Medulla oblongata (tissue), 1 donor: Measurements from ENCODE around the gene TDRD12.
"Not testable (repeated sequence)": the region's sequence is repeated elsewhere in the genome, so short reads cannot be mapped to it uniquely, and the experiment has no call there.

Experiments used
- DNase-seq: peaks from one replicate; pipeline ENCODE4 v3.0.0-alpha.2; 2015; ENCODE audit errors: extremely low spot score

TDRD12 gene

DNA sequence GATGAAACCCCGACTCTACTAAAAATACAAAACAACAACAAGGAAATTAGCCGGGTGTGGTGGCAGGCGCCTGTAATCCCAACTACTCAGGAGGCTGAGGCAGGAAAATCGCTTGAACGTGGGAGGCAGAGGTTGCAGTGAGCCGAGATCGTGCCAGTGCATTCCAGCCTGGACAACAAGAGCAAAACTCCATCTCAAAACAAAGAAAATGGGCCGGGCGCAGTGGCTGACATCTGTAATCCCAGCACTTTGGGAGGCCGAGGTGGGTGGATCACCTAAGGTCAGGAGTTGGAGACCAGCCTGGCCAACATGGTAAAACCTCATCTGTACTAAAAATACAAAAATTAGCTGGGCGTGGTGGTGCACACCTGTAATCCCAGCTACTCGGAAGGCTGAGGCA, 112.5 kb downstream of the TDRD12 start:
- not testable (repeated sequence) for DNase-seq

DNA sequence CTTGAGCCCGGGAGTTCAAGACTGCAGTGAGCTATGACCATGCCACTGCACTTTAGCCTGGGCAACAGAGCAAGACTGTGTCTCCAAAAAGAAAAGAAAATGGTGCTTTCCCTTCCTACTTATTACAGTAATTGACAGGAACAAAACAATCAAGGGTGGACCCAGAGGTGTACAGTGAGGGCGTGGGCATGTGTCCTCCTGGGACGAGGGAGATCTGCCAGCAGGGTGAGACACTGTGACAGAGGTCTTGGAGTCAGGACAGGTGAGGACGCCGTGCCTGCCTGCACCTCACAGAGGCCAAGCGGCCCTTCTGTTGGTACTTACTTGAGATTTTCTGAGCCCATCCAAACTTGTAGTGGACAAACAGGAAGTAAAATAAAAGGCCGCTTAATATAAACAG, 113.3 kb downstream of the TDRD12 start:
- DNase-seq: not testable (repeated sequence)

GRCh38 chr19:32833388-32833787, 113.8 kb downstream of the TDRD12 start:
- not testable (repeated sequence) for DNase-seq

- DNase-seq: no peak
Observed at GRCh38 chr19:32837531-32837930, 118.0 kb downstream of the TDRD12 start.

GRCh38 chr19:32842061-32842460, 122.5 kb downstream of the TDRD12 start:
- no peak for DNase-seq

DNA sequence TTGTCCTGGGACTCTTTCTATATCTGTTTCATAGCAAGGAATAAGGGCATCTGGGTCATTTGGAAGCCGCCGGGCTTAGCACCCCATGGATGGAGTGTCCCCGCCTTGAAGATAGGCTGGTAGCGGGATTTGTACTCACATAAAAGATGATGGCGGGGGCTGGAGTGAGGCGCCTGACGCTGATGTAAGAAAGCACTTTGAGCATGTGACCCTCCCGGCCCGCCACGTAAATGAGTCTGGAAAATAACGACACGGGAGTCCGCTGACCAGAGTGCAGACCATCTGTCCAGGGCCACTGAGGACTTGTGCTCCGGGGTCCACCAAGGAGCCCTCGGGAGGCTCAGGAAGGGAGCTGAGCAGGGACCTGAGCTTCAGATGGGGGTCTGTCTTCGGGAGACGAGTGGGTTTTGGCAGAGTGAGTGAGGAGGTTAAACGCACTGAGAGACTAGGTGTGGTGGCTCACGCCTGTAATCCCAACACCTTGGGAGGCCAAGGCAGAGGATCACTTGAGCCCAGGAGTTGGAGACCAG, 124.2 kb downstream of the TDRD12 start:
- no peak for DNase-seq

- not testable (repeated sequence) for DNase-seq
Observed at GRCh38 chr19:32848035-32848434, 128.5 kb downstream of the TDRD12 start.

DNA sequence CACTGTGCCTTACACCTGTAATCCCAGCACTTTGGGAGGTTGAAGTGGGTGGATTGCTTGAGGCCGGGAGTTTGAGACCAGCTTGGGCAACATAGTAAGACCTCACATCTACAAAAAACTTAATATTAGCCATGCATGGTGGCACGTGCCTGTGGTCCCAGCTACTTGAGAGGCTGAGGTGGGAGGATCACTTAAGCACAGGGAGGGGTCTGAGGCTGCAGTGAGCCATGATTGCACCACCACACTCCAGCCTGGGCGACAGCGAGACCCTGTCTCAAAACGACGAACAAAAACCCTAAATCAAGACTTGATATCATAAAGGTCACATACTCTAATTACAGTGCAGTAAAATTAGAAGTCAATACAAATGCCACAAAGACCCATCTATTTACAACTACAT, 132.6 kb downstream of the TDRD12 start:
- DNase-seq: no peak

GRCh38 chr19:32856818-32857217, 137.3 kb downstream of the TDRD12 start:
- not testable (repeated sequence) for DNase-seq

GRCh38 chr19:32857584-32857983, 138.0 kb downstream of the TDRD12 start:
- DNase-seq: no peak

- DNase-seq: no peak
Observed at GRCh38 chr19:32858155-32858554, 138.6 kb downstream of the TDRD12 start.

DNA sequence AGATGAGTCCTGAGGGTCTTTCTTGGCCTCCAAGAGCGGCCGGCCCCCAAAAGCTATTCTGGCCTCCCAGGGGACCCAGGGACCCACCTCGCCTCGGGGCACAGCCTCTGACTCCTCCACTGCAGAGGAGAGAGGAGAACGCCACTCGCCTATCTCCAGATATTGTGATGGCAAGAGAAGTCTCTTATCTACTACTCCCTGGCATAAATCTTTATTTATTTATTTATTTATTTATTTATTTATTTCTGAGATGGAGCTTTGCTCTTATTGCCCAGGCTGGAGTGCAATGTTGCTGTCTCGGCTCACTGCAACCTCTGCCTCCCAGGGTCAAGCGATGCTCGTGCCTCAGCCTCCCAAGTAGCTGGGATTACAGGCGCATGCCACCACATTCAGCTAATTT, 139.0 kb downstream of the TDRD12 start:
- no peak for DNase-seq

DNA sequence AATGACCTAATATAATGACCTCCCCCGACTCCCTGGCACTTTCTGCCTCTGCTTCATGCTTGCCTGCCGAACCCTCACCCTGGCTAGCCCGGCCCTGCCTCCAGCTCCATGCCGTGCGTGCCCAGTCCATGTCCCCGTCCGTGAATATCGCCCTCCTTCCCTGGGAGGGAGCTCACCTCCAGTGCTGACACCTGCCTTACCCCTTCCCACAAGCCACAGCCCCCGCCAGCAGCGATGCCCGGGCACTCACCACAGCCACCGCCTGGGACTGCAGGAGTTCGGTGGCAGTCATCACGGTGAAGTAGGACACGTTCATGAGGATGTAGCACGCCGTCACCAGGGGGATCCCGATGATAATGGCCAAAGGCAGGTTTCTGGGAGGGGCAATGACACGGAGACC, 140.0 kb downstream of the TDRD12 start:
- no peak for DNase-seq

DNA sequence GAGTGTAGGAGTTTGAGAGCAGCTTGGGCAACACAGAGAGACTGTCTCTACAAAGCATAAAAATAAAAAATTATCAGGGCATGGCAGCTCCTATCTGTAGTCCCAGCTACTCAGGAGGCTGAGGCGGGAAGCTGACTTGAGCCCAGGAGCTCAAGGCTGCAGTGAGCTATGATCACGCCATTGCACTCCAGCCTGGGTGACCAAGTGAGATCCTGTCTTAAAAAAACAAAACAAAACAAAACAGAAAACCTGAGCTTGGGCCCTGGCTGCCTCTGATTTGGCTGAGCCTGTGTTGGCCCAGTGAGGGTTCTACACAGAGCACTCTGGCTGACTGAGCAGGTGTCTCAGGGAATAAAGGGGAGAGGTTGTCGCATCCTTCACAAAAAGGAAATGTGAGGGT, 142.0 kb downstream of the TDRD12 start:
- DNase-seq: no peak

- DNase-seq: no peak
Observed at GRCh38 chr19:32862173-32862572, 142.6 kb downstream of the TDRD12 start.

GRCh38 chr19:32862741-32863140, 143.2 kb downstream of the TDRD12 start:
- no peak for DNase-seq

DNA sequence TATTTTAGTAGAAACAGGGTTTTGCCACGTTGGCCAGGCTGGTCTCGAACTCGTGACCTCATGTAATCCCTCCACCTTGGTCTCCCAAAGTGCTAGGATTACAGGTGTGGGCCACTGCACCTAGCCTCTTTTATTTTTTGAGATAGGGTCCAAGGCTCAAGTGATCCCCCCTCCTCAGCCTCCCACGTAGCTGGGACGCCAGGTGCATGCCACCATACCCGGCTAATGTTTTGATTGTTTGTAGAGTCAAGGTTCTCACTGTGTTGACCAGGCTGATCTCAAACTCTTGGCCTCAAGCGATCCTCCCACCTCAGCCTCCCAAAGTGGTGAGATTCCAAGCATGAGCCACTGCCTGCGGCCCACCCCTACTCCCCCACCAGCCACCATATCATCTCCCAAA, 143.7 kb downstream of the TDRD12 start:
- no peak for DNase-seq

DNA sequence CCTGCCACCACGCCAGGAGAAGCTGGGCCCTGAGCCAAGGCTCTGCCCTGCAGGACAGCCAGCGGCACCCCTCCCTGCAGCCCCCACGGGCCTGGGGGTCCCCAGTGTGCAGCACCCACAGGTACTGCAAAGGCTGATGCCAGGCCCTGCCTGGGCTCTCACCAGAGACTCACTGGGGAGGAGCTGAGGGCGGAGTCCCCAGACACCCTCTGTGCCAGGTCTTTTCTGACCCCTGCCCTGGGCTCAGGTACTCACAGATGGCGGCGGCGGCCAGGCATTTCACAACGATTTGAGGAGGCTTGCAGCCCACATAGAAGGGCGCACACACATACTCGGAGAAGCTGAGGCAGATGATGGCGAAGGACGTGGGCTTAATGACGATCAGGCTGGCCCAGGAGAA, 144.3 kb downstream of the TDRD12 start:
- no peak for DNase-seq

DNA sequence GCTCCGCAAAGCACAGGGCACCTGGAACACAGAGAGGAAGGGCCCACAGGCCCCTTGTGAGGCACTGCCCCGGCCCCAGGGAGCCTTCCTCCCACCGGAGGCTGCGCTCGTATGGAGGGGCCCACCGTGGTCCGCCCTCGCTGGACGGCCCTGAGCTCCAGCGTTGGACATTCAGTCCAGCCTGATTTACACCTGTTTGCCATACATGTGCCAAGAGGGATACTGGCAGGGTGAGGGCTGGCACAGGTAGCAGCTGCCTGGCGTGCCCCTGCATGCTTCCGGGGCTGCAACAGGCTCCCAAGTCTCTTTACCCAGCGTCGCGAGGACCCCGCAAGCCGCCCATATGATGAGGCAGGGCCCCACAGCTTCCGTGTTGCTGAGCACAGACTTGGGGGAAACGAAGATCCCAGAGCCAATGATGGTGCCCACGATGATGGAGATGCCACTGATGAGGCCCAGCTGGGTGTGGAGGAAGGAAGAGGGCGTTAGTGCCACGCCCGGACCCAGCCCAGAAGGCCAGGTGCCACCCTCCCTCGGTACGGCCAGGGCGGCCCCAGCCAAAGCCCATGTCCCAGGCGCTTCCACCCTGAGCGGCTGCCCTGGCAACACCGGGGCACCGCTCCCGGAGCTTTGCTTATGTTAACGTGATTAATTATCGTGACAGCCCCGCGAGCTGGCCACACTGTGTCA, 144.9 kb downstream of the TDRD12 start:
- DNase-seq: no peak

DNA sequence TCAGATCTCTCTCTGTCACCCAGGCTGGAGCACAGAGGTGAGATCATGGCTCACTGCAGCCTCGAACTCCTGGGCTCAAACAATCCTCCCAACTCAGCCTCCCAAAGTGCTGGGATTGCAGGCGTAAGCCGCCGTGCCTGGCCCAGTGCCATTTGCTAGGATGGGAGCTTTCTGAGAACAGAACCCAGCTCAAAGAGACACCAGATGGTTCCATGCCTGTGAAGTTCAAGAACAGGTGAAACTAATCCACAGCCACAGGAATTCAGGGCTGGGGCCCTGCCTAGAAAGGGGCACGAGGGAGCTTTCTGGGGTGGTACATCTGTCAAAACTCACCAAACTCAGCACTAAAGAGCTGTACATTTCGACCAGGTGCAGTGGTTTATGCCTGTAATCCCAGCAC, 145.8 kb downstream of the TDRD12 start:
- no peak for DNase-seq

DNA sequence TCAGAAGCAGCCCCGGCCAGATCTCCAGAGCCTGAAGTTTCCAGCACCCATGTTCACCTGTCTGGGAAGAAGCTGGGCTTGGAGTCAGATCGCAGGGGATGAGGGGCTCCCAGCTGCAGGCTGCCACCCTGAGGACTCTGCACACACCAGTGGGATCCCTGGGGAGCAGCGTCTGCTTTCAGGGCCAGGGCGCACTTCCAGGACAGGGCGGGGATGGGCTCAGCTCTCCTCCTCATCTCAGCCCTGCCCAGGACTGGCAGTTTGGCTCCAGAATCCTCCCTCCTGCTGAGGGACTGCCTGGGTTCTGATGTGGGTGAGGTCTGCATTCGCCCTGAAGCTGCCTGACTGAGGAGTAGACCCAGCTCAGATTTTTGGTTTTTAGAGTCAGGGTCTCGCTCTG, 146.5 kb downstream of the TDRD12 start:
- DNase-seq: no peak

DNA sequence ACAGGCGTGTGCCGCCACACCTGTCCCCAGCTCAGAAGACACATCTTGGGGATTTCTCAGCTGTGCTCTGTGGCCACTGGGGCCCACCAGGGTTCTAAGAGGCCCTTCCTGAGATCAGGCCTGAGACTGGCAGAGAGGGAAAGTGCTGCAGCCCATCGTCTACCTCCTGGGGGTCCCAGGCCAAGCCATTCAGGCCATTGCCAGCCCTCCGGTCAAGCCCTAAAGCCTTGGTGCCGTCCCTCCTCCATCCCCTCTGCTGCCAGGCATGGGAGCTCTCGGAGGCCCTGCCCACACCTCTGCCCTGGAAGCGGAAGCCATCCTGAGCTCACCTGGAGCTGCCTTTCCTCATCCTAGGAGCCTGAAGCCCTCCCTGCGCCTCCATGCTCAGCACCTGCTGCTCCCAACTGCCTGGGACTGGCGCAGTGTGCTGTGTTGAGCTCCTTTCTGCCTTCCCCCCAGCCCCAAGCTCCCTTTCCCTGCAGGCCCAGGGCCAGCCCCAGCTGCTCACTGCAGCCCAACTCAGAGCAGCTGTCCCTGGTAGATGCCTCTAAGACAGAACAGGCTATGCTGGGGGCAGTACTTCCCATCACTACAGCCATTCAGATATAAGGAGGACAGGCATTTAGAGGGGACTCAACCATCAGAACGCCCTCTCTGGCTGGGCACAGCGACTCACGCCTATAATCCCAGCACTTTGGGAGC, 147.1 kb downstream of the TDRD12 start:
- no peak for DNase-seq

GRCh38 chr19:32867436-32867835, 147.9 kb downstream of the TDRD12 start:
- DNase-seq: not testable (repeated sequence)
